Suprapubic skin (tissue), 4 donors: ENCODE results near the gene FZD4.

ENCODE experiments used
- EP300 ChIP-seq: sonication (generic); formaldehyde crosslinking; IDR thresholded peaks from one replicate; pipeline ENCODE4 v1.6.1; 2017; ENCODE audit warnings: antibody characterized with exemption
- POLR2A ChIP-seq, 2 donors: fragments of 450-650 bp; IDR thresholded peaks; one replicate each; pipeline ENCODE4 v1.6.1; 2017; ENCODE audit warnings: antibody characterized with exemption in 2 of 2, mild to moderate bottlenecking in 2 of 2, moderate library complexity in 2 of 2
- POLR2AphosphoS5 ChIP-seq, 3 donors: sonication (generic); formaldehyde crosslinking; IDR thresholded peaks; one replicate each; pipeline ENCODE4 v1.6.1; 2017; ENCODE audit warnings: antibody characterized with exemption in 3 of 3
- TF ChIP-seq, protein P1 (sequence below), 2 donors: fragments of 200-600 bp in 1 of 2; fragments of 450-650 bp in 1 of 2; sonication (generic) in 1 of 2; IDR thresholded peaks; one replicate each; pipeline ENCODE4 v1.5.1; 2016 to 2019; ENCODE audit warnings: antibody characterized with exemption in 2 of 2, mild to moderate bottlenecking in 1 of 2, moderate library complexity in 1 of 2

DNA sequence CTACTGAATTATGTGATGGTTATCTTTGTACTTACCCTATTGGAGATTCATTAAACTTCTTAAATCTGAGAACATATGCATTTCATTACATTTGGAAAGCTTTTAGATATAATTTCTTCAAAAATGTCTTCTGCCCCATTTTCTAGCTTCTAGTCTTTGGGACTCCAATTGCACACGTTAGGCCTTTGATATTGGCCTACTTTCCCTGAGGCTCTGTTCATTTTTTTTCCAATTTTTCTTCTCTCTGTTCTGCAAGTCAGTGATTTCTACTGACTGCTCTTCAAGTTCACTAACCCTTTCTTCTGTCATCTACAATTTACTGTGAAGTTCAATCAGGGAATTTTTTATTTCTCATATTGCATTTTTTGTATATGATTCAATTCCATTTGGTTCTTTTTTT is 43.0 kb downstream of the FZD4 start:
- TF ChIP-seq POLR2AphosphoS5 (IDR thresholded peaks at IDR 0.05) (no peak), POLR2A (IDR thresholded peaks at IDR 0.05) (no peak), EP300 (no peak)
- TF ChIP-seq, protein P1, sequence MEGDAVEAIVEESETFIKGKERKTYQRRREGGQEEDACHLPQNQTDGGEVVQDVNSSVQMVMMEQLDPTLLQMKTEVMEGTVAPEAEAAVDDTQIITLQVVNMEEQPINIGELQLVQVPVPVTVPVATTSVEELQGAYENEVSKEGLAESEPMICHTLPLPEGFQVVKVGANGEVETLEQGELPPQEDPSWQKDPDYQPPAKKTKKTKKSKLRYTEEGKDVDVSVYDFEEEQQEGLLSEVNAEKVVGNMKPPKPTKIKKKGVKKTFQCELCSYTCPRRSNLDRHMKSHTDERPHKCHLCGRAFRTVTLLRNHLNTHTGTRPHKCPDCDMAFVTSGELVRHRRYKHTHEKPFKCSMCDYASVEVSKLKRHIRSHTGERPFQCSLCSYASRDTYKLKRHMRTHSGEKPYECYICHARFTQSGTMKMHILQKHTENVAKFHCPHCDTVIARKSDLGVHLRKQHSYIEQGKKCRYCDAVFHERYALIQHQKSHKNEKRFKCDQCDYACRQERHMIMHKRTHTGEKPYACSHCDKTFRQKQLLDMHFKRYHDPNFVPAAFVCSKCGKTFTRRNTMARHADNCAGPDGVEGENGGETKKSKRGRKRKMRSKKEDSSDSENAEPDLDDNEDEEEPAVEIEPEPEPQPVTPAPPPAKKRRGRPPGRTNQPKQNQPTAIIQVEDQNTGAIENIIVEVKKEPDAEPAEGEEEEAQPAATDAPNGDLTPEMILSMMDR (IDR thresholded peaks at IDR 0.05), result no peak
